GM19035 (cell line): ENCODE measurements around the gene BPGM.
"Not testable (repeated sequence)": the region's sequence is repeated elsewhere in the genome, so short reads cannot be mapped to it uniquely, and the experiment has no call there.

Source experiments
- ATAC-seq: cut with Tn5 transposase; IDR thresholded peaks from one replicate; pipeline ENCODE4 v1.9.1; 2021; ENCODE audit not compliant: unreplicated experiment

Gene BPGM

DNA sequence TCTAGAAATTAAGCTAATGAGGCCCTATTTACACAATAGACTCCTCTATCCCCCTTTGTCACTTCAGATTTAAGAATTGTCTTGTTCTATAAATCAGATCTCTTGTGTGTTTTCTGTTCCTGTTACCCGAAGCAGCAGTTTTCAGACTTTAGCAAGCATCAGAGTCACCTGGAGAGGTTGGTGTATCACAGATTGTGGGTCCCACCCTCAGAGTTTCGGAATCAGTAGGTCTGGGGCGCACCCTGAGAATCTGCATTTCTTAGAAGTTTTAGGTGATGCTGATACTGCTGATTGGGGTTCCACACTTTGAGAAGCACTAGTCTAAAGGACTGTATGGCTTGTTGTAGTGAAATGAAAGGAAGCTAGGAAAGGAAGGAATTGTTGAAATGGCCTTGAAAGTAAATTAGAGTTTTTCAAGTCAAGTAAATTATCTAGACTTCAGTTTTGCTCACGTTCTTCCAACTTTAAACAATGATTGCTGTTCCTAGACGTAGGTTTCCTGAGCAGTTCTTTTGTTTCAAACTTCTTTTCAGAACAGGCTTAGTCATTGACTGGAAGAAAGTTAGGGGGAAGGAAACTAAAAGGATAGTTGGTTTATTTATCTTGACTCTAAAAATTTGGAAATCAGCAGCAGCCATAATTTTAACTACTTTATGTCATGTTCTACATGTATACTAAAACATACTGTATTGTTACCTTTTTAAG is 15.7 kb downstream of the BPGM start:
- no peak for ATAC-seq

DNA sequence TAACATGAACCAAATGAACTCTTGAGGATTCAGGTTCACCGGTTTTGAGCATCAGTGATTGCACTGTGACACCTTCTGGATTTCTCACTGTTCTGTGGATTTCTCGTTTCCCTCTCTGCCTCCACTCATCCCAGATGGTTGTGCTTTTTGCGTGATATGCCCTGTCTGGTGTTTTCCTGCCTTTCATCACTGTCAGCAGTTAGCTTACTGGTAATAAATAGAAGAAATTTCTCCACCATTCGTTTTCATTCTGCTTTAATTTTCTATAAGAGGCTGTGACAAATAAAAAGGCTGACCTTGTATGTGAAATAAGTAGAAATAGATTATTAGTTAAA is 16.2 kb downstream of the BPGM start:
- no peak for ATAC-seq

DNA sequence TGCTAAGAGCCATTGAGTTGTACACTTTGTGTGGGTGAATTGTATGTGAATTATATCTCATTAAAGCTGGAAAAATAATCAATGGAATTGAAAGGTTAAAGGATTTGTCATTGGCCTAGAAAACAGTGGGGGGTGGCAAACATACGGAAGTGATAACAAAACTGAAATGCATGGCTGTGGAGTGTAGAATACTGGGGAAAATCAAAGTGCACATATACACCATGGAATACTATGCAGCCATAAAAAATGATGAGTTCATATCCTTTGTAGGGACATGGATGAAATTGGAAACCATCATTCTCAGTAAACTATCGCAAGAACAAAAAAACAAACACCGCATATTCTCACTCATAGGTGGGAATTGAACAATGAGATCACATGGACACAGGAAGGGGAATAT is 18.4 kb downstream of the BPGM start:
- not testable (repeated sequence) for ATAC-seq

DNA sequence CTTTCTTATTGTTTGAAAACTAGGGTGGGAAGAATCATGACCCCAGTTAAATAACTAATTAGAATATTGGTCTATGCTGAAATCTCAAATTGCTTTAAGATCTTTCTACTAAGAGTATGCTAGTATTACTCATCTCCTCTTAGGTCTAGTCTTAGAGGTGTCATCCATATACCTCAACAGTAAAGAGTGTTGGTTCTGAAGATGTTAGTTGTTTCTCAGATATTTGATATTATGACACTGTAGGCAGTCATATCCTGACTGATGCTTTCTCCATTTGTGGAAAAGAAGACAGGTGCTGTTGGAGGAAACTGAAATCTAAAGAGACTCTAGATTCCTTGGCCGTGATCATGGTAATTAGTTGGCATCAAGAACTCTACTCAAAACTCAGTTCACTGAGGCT is 21.2 kb downstream of the BPGM start:
- ATAC-seq, result no peak

DNA sequence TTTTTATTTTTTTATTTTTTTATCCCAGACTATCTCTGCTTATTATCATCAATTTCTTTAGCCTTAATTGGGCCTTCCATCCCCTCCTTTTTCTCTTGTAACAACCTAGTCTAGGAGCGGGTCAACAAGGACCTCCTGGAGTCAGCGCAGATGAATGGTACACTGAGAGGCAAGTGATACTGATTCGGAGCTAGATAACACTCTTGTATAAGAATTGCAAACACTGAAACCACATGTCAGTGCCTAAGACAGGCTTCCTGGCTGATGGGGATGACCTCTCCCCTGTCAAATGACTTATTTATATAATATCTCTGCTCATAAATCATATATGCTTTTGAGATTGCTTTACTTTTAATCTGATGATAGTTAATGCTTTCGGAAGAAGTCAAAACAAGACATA is 22.7 kb downstream of the BPGM start:
- no peak for ATAC-seq

DNA sequence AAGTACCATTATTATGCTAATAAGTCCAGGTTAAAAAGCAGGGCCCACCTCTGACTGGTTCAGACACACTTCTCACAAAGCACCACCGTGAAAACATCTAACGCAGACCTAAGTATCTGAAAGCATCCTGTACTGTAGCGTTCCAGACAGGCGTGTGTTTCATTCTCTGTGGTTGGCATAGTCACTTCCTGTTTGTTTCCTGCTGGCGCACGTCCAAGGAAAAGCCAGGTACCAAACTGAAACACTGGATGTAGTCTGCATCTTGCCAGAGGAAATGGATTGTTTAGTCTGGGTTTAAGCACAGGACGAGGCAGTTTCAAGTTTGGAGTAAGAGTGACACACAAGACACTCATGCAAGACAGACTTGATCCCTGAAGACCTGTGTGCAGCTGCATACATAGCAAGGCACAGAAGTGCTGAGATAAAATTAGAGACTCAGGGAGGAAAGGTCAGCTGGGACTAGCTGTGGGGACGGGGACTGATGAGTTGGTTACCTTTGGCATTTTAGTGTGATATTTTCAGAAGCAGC is 23.3 kb downstream of the BPGM start:
- ATAC-seq, result no peak

DNA sequence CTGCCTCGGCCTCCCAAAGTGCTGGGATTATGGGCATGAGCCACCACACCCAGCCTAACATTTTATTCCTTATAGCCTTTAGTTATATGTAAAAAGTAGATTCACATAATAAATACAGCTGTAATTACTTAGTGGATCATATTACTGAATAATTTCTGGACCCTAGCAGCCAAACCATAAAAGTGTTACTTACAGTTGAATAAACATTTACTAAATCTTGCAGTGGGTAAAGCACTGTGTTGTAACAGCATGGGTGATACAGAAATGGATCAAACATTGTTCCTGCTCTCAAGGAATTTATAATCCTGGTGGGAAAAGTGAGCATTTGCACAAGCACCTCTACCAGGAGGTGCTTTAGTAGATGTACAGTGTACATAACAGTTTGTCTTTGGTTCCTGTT is 25.0 kb downstream of the BPGM start:
- no peak for ATAC-seq

DNA sequence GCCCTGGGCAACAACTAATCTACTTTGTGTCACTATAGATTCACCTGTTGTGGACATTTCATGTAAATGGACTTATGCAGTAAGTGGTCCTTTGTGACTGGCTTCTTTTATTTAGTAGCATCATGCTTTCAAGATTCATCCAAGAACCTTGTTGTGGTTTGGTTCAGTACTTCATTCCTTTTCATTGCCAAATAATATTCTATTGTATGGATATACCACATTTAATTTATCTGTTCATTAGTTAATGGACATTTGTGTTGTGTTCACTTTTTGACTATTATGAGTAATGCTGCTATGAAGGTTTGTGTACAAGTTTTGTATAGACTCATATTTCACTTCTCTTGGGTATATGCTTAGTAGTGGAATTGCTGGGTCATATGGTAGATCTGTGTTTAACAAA is 27.8 kb downstream of the BPGM start:
- no peak for ATAC-seq

DNA sequence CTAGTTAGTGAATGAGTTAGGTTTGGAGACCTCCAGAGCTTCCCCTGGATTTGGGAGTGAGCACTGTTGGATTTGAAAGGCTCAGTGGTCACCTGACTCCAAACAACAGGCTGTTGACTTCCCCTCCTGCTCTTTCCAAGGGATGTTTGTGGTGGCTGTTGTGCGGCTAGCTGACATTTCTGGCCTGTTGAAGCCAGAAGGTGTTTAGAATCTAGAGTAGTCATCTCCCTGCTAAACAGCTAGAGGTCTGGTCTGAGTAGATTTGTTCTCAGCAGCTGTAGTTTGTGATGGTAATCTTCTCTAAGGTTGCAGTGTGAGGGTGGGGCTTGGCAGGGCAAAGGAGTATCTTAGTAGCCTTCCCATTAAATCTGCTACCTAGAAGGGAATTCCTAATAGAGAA is 30.1 kb downstream of the BPGM start:
- no peak for ATAC-seq

DNA sequence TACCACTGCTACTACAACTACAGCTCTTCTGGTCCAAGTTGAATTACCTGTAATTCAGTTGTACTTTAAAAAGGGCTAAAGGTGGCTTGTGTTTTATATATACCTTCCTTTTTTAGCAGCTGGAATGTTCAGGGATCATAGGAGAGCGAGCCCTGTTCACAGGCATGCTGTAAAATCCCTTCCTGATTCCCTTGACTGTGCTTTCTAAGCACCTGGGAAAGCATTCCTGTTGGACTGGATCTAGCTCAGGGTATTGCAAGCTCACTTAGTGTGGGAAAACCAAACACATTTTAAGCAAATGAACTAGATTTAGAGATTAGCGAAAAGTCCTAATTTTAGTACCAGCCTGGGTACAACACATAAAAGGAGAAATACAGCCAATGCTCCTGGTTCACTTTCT is 31.5 kb downstream of the BPGM start:
- no peak for ATAC-seq

DNA sequence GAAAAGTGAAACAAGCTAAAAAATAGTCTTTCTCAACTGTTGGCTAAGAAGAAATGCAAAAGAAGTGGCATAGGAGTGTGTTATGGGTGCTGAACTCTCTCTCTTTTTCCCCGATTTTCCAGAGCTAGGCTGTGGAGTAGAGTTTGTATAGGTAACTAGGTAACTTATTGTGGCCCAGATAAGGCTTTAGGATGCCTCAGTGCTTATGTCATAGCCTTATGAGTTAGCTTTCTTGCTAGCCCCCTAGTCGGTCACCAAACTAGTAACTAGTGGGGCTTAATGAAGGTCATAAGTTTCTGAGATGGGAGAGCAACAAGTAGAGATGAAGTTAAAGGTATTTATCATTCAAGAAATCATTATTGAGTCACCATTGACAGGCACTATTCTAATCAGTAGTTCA is 32.4 kb downstream of the BPGM start:
- ATAC-seq, result no peak

DNA sequence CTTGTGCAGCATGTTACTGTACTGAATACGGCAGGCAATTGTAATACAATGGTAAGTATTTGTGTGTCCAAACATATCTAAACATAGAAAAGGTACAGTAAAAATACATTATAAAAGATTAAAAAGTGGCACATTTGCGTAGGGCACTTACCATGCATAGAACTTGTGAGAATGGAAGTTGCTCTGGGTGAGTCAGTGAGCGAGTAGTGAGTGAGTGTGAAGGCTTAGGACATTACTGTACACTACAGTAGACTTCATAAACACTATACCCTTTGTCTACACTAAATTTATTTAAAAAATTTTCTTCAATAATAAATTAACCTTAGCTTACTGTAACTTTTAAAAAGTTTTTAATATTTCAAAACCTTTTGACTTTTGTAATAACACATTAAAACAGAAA is 37.5 kb downstream of the BPGM start:
- no peak for ATAC-seq

DNA sequence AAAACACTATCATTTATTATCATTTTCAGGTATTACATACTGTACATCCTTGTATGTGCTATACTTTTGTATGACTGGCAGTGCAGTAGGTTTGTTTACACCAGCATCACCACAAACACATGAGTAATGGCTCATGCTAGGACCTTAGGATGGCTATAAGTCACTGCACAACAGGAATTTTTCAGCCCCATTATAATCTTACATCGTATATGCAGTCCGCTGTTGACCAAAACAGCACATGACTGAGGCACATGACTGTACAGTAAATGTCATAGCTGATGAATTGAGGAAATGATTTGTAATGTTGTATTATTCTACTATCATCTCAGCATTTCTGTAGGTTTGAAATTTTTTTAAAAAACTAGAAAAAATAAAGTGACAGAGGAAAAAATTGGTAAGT is 38.6 kb downstream of the BPGM start:
- ATAC-seq, result no peak

DNA sequence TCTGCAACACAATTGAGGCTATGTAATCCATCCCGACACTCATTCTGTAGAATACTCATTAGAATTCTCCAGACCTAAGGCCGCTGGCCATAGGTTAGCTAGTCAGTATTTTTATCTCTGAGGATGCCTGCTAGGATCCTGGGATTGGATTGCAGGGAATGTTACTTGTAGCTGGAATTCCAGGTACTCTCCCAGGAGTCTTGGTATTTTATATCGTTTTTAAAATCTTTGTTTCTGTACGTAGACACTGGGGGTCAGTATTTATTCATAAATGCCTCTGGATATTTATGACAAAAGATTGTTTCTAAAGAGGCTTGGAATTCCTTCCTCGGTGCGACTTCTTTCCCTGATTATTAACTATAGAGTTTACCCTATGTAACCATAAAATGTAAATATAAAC is 40.1 kb downstream of the BPGM start:
- no peak for ATAC-seq

DNA sequence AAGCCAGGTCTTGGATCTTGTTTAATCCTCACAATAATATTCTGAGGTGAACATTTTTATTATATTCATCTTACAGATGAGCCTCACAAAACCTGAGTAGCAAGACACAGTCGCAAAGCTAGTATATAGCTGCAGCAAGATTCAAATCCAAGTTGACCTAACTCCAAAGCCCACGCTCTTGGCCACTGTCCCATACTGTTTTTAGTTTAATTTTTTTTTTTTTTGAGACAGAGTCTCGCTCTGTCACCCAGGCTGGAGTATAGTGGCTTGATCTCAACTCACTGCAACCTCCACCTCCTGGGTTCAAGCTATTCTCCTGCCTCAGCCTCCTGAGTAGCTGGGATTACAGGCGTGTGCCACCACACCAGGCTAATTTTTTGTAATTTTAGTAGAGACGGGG is 42.9 kb downstream of the BPGM start:
- not testable (repeated sequence) for ATAC-seq

DNA sequence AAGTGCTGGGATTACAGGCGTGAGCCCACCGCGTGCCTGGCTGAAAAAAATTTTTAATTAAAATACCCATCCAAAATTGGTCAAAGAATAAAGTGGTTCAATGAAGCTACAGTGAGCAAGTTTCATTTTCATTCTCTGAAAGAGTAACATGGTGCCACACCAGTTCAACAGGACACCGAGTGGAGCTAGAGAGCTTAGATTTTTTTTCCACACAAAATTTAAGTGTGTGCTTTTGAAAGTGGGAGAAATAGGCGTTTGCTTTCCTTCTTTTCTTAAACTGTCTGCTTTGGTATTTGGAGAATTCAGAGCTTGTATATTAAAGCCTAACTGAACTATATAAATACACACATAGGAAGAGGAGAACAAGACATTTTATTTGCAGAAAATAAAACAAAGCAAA is 43.4 kb downstream of the BPGM start:
- no peak for ATAC-seq

DNA sequence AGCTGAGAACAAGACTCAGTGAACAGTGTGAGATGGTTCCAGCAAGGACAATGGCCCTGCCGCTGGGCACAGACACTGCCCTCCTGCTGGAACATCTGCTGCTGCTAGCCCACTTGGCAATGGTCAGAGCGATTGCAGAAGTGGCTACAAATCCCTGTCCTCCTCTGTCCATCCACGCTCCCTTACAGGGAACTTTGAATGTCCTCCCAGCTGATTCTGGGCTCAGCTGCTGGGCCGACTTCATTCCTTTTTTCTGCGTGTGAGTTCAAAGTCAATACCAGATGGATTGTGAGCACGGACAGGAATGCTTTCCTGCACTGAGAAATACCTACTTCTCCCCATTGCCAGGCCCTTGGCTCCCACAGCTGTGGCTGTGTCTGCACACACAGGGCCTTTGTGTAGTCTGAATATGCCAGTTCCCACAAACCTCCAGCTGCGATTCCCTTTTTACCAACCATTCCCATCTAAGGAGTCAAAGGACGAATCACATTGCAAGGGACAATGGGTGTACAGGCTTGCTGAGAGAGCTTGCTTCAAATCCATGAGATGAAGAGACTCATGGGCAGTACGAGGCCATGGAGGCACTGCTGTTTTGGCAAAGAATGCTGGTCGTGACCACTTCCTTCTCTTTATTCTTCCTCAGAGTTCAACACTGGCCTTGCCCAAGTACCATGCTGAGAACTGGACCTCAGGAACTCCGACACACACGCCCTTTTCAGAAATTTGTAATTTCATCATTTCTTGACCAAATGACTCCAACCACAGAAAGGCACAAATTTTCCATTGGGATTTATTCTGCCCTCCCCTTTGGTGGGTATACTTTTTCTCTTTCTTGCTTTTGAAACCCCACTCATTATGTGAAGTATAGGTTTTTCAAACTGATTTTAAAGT is 44.2 kb downstream of the BPGM start:
- ATAC-seq, result no peak

DNA sequence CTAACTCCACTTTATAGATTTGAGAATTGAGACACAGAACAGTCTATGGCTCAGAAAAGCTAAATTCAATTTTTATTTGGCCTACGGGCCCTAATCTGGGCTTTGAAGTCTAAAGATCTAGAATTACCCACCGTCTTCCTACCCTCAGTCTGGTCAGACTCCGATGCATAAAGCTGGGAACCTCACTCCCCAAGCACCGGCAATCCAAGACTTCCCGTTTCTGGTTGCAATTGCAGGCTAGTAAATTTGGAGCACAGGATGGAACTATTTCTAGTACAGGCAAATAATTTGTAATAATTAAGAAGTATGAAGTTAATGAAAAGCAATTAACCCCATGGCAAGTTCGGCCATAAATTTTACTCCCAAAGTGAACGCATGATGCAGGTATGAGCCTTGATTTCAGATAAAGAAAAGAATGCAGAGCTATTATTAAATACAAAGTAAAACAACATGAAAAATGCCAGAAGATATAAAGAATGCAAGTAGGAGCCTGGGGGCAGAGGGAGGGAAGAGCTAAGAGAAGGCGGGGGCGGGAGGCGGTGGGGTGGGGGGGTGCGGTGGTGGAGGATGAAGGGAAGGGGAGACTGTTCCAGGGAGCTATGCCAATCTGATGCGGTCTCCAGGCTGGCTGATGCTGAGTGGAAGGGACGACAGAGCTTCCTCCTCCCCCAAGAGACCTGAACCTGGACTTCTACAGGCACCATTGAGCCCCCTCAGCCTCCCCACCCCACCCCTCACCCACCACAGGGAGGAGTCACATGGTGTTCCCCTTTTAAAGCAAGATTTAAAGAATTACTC is 45.1 kb downstream of the BPGM start:
- ATAC-seq, result no peak

DNA sequence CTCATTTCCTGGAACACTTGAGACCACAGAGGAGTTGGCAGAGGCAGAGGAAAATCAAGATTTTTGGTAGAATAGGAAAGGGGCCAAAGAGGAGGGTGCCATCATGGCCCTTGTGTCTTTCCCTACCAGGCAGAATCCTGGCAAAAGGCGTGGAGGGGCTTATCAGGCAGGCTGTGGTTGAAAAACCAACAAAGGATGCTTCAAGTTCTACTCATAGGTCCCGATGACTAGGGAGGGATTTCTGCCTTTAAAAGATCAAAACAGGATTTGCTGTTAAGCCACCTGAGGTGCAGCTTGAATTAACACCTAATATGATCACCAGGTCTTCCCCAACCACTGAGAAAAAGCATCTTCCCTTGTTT is 45.7 kb downstream of the BPGM start:
- ATAC-seq, result no peak

DNA sequence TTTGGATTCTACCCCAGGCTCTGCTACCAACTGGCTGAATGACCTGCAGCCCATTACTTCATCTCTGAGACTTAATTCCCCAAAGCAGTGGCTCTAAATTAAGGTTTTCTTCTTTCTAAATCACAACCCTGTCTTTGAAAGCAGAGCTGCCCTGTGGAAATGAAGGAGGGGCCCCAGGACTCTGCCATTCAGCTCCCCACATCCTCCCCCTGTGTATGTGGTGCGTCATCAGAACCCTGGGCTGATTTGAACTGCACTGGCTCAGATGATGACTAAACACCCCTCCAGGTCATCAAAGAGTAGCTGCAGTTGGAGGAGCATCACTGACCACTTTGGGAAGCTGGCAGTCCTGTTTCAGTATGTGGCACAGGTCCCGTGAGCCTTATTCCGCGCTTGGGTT is 46.6 kb downstream of the BPGM start:
- ATAC-seq, result no peak

DNA sequence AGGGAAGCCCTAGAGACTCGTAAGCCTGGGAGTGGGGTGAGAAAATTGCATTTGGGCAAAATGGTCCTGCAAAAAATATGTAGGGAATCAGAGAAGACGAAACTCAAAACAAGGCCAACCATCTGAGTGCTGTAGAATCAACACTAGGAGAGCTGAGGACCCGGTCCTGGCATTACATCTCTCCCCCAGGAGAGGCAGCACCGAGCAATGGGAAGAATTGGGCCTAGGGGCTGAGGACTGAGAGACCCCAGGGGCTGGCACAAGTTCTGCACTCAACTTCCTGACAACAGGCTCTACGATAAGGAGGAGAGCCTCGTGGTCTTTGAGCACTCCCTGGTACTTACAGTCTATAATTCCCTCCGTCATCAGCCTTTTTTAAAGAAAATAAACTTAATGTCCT is 47.6 kb downstream of the BPGM start:
- no peak for ATAC-seq

DNA sequence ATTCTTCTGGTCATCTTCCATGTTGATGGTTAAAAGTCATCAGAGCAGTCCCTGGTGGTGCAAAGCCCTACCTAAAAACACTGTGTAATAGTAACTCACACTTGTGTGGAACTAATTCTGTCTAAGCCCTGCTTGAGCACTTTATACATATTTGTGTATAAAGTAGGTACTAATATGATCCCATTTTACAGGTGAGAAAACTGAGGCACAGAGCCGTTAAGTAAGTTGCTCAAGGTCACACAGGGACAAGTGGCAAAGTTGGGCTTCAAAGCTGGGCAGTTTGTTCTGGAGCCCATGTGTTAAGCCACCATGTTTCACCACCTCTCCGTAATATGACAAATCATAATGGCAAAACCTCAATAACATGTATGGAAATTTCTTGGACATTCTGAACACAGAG is 48.1 kb downstream of the BPGM start:
- no peak for ATAC-seq
